Panc1 (cell line): ENCODE results near the gene MR1. TPM values are rescaled to one million over a fixed set of nuclear protein-coding genes. Genes with fewer than 3 reads are reported as not detected.

Experiments
- ATAC-seq: fragments of 200-7000 bp; cut with Tn5 transposase; 2 replicates; pipeline ENCODE4 v1.9.1; 2020; ENCODE audit warnings: mild to moderate bottlenecking, moderate library complexity
- BruUV-seq: library from RNA; stranded (reverse); fragments of 400-500 nt; replicated peaks from 2 replicates; lab custom pipeline; 2021; lab: Mats Ljungman, UMichigan
- CTCF ChIA-PET: fragments of 300-600 bp; sonication (Branson Sonifier 250); formaldehyde crosslinking; loops from one replicate; lab custom pipeline; 2022; ENCODE audit warnings: antibody characterized with exemption; lab: Charles Lee
- POLR2A ChIA-PET: fragments of 300-600 bp; sonication (Branson Sonifier 250); formaldehyde crosslinking; loops from one replicate; lab custom pipeline; 2022; ENCODE audit warnings: antibody characterized with exemption; lab: Charles Lee
- DNase-seq: peaks from one replicate; pipeline ENCODE4 v3.0.0-alpha.2; 2010; ENCODE audit warnings: low read depth, low spot score
- H3K27ac ChIP-seq: 2 replicates; pipeline ENCODE4 v1.5.1; 2011; ENCODE audit warnings: mild to moderate bottlenecking, low read length, inconsistent platforms
- H3K27me3 ChIP-seq: fragments of 200-500 bp; sonication (Bioruptor generic); 2 replicates; pipeline ENCODE4 v1.6.0; 2014; ENCODE audit warnings: low read length, inconsistent platforms; ENCODE audit not compliant: control insufficient read depth, insufficient read depth
- H3K36me3 ChIP-seq: fragments of 200-500 bp; sonication (Bioruptor generic); 2 replicates; pipeline ENCODE4 v1.5.1; 2014; ENCODE audit warnings: inconsistent platforms, mild to moderate bottlenecking, low read length, moderate library complexity; ENCODE audit not compliant: control insufficient read depth, insufficient read depth
- H3K4me1 ChIP-seq: 2 replicates; pipeline ENCODE4 v1.5.1; 2011; ENCODE audit warnings: inconsistent platforms, mild to moderate bottlenecking, low read length, moderate library complexity; ENCODE audit not compliant: control insufficient read depth, insufficient read depth
- H3K4me3 ChIP-seq, 2 experiments: 2 replicates each; pipeline ENCODE4 v1.5.1; 2011 to 2012; ENCODE audit warnings: low read depth in 2 of 2, low read length in 2 of 2, mild to moderate bottlenecking in 2 of 2, inconsistent platforms in 1 of 2, moderate library complexity in 1 of 2
- H3K9me3 ChIP-seq: fragments of 200-500 bp; sonication (Bioruptor generic); 2 replicates; pipeline ENCODE4 v1.5.1; 2014; ENCODE audit warnings: low read depth, mild to moderate bottlenecking, inconsistent platforms, low read length, moderate library complexity; ENCODE audit not compliant: control insufficient read depth, insufficient read depth
- POLR2AphosphoS5 ChIP-seq: IDR thresholded peaks from 2 replicates; pipeline ENCODE4 v1.6.1; 2012; ENCODE audit warnings: mild to moderate bottlenecking, low read depth, low read length, moderate library complexity
- REST ChIP-seq, 2 experiments: IDR thresholded peaks; 2 replicates each; pipeline ENCODE4 v1.6.1; 2011 to 2012; ENCODE audit warnings: low read depth in 2 of 2, control low read depth in 1 of 2, low read length in 1 of 2, mild to moderate bottlenecking in 1 of 2, moderate library complexity in 1 of 2; ENCODE audit not compliant: insufficient read depth in 1 of 2
- SIN3A ChIP-seq: IDR thresholded peaks from 2 replicates; pipeline ENCODE4 v1.6.1; 2012; ENCODE audit warnings: low read depth, mild to moderate bottlenecking, low read length, moderate library complexity, borderline replicate concordance; ENCODE audit not compliant: insufficient read depth
- TCF7L2 ChIP-seq: IDR thresholded peaks from 2 replicates; pipeline ENCODE4 v1.6.1; 2011; ENCODE audit warnings: mild to moderate bottlenecking, low read depth, low read length, inconsistent platforms
- in situ Hi-C: cut with HindIII; loops from 2 replicates; pipeline ENCODE4 v1.10.0; 2016; ENCODE audit warnings: low sequenced_read_pairs, low pct_unique_long_range_greater_than_20kb
- intact Hi-C: fragments of 100-400 bp; cut with micrococcal nuclease; formaldehyde crosslinking; loops from one replicate; pipeline ENCODE4 v1.10.0; 2022; ENCODE audit not compliant: unreplicated experiment
- total RNA-seq: library from RNA; stranded (reverse); gene quantifications from one replicate; pipeline ENCODE4 v1.2.1, GENCODE V29; 2021; ENCODE audit not compliant: unreplicated experiment
- TF ChIP-seq, protein P1 (sequence below): fragments of 450-650 bp; IDR thresholded peaks from 2 replicates; pipeline ENCODE4 v1.5.1; 2017; ENCODE audit warnings: mild to moderate bottlenecking

The MR1 gene
- total RNA-seq, 1 experiment from 2014 or later = 3.9 TPM

GRCh38 chr1:181095260-181095659, 61.5 kb downstream of the MR1 start:
- ChIA-PET POLR2A (no interaction called here), CTCF (no interaction called here)
- TF ChIP-seq SIN3A (no peak), POLR2AphosphoS5 (no peak), TCF7L2 (no peak), REST (IDR thresholded peaks at IDR 0.05; ENCODE audit: insufficient read depth in 1 of 2, low read depth in 2 of 2, low read length in 1 of 2) (no peak)
- TF ChIP-seq, protein P1, sequence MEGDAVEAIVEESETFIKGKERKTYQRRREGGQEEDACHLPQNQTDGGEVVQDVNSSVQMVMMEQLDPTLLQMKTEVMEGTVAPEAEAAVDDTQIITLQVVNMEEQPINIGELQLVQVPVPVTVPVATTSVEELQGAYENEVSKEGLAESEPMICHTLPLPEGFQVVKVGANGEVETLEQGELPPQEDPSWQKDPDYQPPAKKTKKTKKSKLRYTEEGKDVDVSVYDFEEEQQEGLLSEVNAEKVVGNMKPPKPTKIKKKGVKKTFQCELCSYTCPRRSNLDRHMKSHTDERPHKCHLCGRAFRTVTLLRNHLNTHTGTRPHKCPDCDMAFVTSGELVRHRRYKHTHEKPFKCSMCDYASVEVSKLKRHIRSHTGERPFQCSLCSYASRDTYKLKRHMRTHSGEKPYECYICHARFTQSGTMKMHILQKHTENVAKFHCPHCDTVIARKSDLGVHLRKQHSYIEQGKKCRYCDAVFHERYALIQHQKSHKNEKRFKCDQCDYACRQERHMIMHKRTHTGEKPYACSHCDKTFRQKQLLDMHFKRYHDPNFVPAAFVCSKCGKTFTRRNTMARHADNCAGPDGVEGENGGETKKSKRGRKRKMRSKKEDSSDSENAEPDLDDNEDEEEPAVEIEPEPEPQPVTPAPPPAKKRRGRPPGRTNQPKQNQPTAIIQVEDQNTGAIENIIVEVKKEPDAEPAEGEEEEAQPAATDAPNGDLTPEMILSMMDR = no peak
- no peak for ATAC-seq
- peaks cover 9% of the 10 kb centered on the region; the same call in 1 of the 2 replicates for H3K36me3 ChIP-seq
- in situ Hi-C loops = no loop called here
- no peaks in the 10 kb centered on the region for H3K9me3 ChIP-seq
- no peak overlapping the region for H3K4me3 ChIP-seq
- intact Hi-C loops = no loop called here
- H3K27me3 ChIP-seq = no peaks in the 10 kb centered on the region
- H3K4me1 ChIP-seq = peaks cover 76% of the 10 kb centered on the region
- BruUV-seq = no TSS peak
- no peak for DNase-seq
- no peak overlapping the region for H3K27ac ChIP-seq

DNA sequence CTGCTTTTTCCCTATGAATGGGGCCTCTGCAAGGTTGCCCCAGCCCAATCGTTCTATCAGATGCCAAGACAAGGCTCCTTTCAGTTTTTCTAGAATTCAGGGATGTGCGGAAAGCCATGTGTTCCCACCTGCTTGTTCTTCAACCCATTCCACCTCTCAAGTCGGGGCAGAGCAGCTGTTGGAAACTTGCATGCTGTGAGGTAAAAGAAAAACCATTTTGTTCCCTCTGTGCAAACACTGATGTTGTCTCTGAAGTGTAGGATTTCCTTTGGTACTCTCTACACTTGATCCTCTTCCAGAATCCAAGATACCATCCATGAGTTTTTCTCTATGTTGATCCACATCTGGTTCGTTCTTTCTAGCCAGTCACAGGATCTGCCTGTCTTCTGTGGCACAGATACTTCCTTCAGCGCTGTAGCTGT, 62.0 kb downstream of the MR1 start:
- Histone ChIP-seq H3K27me3 (no peaks in the 10 kb centered on the region), H3K4me1 (peaks cover 82% of the 10 kb centered on the region), H3K27ac (peak overlapping the region; percentile 32; the same call in 1 of the 2 replicates), H3K9me3 (no peaks in the 10 kb centered on the region), H3K4me3 (no peak overlapping the region), H3K36me3 (peaks cover 9% of the 10 kb centered on the region; the same call in 1 of the 2 replicates)
- intact Hi-C loops = no loop called here
- POLR2A ChIA-PET = no interaction called here
- DNase-seq (no peak), ATAC-seq (no peak)
- BruUV-seq = no TSS peak
- in situ Hi-C loops = no loop called here
- CTCF ChIA-PET = no interaction called here
- TF ChIP-seq POLR2AphosphoS5 (no peak), TCF7L2 (no peak)

GRCh38 chr1:181097242-181097641, 63.5 kb downstream of the MR1 start:
- peaks cover 83% of the 10 kb centered on the region for H3K4me1 ChIP-seq
- POLR2A ChIA-PET = no interaction called here
- CTCF ChIA-PET = no interaction called here
- H3K4me3 ChIP-seq = no peak overlapping the region
- H3K9me3 ChIP-seq = no peaks in the 10 kb centered on the region
- TF ChIP-seq TCF7L2 (no peak), POLR2AphosphoS5 (no peak), SIN3A (no peak), REST (IDR thresholded peaks at IDR 0.05; ENCODE audit: insufficient read depth in 1 of 2, low read depth in 2 of 2, low read length in 1 of 2) (no peak)
- TF ChIP-seq, protein P1 = no peak
- intact Hi-C loops = no loop called here
- DNase-seq (no peak), ATAC-seq (no peak)
- no peaks in the 10 kb centered on the region for H3K27me3 ChIP-seq
- in situ Hi-C loops = no loop called here
- H3K36me3 ChIP-seq = peaks cover 7% of the 10 kb centered on the region; the same call in 1 of the 2 replicates
- no TSS peak for BruUV-seq
- peak overlapping the region; percentile 40; the same call in 1 of the 2 replicates for H3K27ac ChIP-seq
